K562 (cell line): ENCODE measurements around the gene CRYBG1. TPM values are rescaled to one million over a fixed set of nuclear protein-coding genes. Genes with fewer than 3 reads are reported as not detected.

Experiments
- ARID1B ChIP-seq: fragments of 450-650 bp; IDR thresholded peaks from 2 replicates; pipeline ENCODE4 v1.6.1; 2016; ENCODE audit warnings: antibody characterized with exemption, mild to moderate bottlenecking, inconsistent platforms
- ERF ChIP-seq: fragments of 450-650 bp; formaldehyde crosslinking; IDR thresholded peaks from 2 replicates; pipeline ENCODE4 v1.4.0; 2020; ENCODE audit warnings: mild to moderate bottlenecking, mixed read lengths
- FIP1L1 ChIP-seq: fragments of 200-400 bp; formaldehyde crosslinking; IDR thresholded peaks from 2 replicates; pipeline ENCODE4 v1.6.1; 2018; ENCODE audit warnings: mild to moderate bottlenecking, low read depth, low read length; ENCODE audit not compliant: poor library complexity, severe bottlenecking
- HDAC2 ChIP-seq: fragments of 450-650 bp; IDR thresholded peaks from 2 replicates; pipeline ENCODE4 v1.6.1; 2016; ENCODE audit warnings: mild to moderate bottlenecking
- HDAC8 ChIP-seq: fragments of 450-650 bp; IDR thresholded peaks from 2 replicates; pipeline ENCODE4 v1.6.1; 2016; ENCODE audit warnings: mild to moderate bottlenecking, missing genetic modification characterization, moderate library complexity, missing compliant biosample characterization
- HIVEP1 ChIP-seq: fragments of 250-450 bp; sonication (Bioruptor Pico); IDR thresholded peaks from 2 replicates; pipeline ENCODE4 v1.4.0; 2020; ENCODE audit warnings: mild to moderate bottlenecking
- KLF16 ChIP-seq: IDR thresholded peaks from 2 replicates; pipeline ENCODE4 v1.6.1; 2016; ENCODE audit warnings: antibody characterized with exemption
- MAFF ChIP-seq: IDR thresholded peaks from 2 replicates; pipeline ENCODE4 v1.6.1; 2012; ENCODE audit warnings: low read length, improper control_type of control experiment
- MBD2 ChIP-seq: sonication (generic); IDR thresholded peaks from 2 replicates; pipeline ENCODE4 v1.6.1; 2016; ENCODE audit warnings: low read depth, borderline replicate concordance
- NKRF ChIP-seq: fragments of 450-650 bp; IDR thresholded peaks from 2 replicates; pipeline ENCODE4 v1.6.1; 2016; ENCODE audit warnings: borderline replicate concordance
- PTTG1 ChIP-seq: fragments of 450-650 bp; IDR thresholded peaks from 2 replicates; pipeline ENCODE4 v1.6.1; 2016; ENCODE audit warnings: low read depth, mild to moderate bottlenecking, missing genetic modification characterization, missing compliant biosample characterization
- RBM34 ChIP-seq: fragments of 200-400 bp; formaldehyde crosslinking; IDR thresholded peaks from 2 replicates; pipeline ENCODE4 v1.6.1; 2018; ENCODE audit warnings: low read length, borderline replicate concordance; ENCODE audit not compliant: insufficient read depth
- SNIP1 ChIP-seq: fragments of 450-650 bp; IDR thresholded peaks from 2 replicates; pipeline ENCODE4 v1.7.1; 2017; ENCODE audit warnings: low read depth, mild to moderate bottlenecking
- TCF7 ChIP-seq: sonication (generic); IDR thresholded peaks from 2 replicates; pipeline ENCODE4 v1.6.1; 2016; ENCODE audit warnings: antibody characterized with exemption, borderline replicate concordance
- TFE3 ChIP-seq: fragments of 450-650 bp; formaldehyde crosslinking; IDR thresholded peaks from 2 replicates; pipeline ENCODE4 v1.4.0; 2020; ENCODE audit warnings: mild to moderate bottlenecking, mixed read lengths
- TSC22D4 ChIP-seq: fragments of 450-650 bp; IDR thresholded peaks from 2 replicates; pipeline ENCODE4 v1.6.1; 2016; ENCODE audit warnings: missing genetic modification characterization, missing biosample characterization, control low read depth
- U2AF1 ChIP-seq: fragments of 200-400 bp; formaldehyde crosslinking; optimal IDR thresholded peaks from 2 replicates; pipeline ENCODE3; 2017; ENCODE audit warnings: mild to moderate bottlenecking, low read depth, low read length, moderate library complexity
- XRCC4 ChIP-seq: IDR thresholded peaks from one replicate; pipeline ENCODE4 v1.6.1; 2011; ENCODE audit not compliant: insufficient read depth, insufficient read length; ENCODE audit errors: extremely low read depth
- ZC3H11A ChIP-seq: IDR thresholded peaks from 2 replicates; pipeline ENCODE4 v1.6.1; 2012; ENCODE audit warnings: low read depth, low read length, improper control_type of control experiment
- ZNF212 ChIP-seq: fragments of 450-650 bp; formaldehyde crosslinking; IDR thresholded peaks from 2 replicates; pipeline ENCODE4 v1.4.0; 2020; ENCODE audit warnings: mild to moderate bottlenecking
- ZNF586 ChIP-seq: fragments of 450-650 bp; formaldehyde crosslinking; conservative IDR thresholded peaks from 2 replicates; pipeline ENCODE4 v1.4.0; 2020; ENCODE audit warnings: mild to moderate bottlenecking, moderate library complexity
- polyA plus RNA-seq, 8 experiments: library from polyadenylated mRNA; depleted of rRNA in 4 of 8; stranded (reverse) in 5 of 8; unstranded in 3 of 8; fragments of >200 nt; fragmentation: Nextera tagmentation in 2 of 8; fragmentation: Illumina TruSeq in 1 of 8; extraction: Ambion mirVana in 2 of 8; extraction: Trizol in 1 of 8; gene quantifications; 2 replicates each; pipeline versions ENCODE4 v1.2.1 to v1.2.3, GENCODE V29; 2011 to 2014; ENCODE audit warnings: inconsistent platforms in 1 of 8, missing spikeins in 1 of 8
- total RNA-seq, 7 experiments: library from RNA; depleted of rRNA in 6 of 7; stranded (reverse); fragments of >200 nt in 6 of 7; fragmentation: Illumina TruSeq in 2 of 7; extraction: Trizol in 2 of 7; gene quantifications; 2 replicates each; pipeline versions ENCODE4 v1.2.1 to v1.2.3, GENCODE V29; 2011 to 2021; ENCODE audit warnings: low replicate concordance in 1 of 7
- TF ChIP-seq, protein P1 (sequence below): sonication (generic); formaldehyde crosslinking; IDR thresholded peaks from 2 replicates; pipeline ENCODE4 v1.8.0; 2023; ENCODE audit warnings: mild to moderate bottlenecking, missing genetic modification reagents
- TF ChIP-seq, protein P2 (sequence below): fragments of 200-800 bp; sonication (Bioruptor generic); IDR thresholded peaks from 2 replicates; pipeline ENCODE4 v1.6.1; 2017; ENCODE audit warnings: missing genetic modification characterization, missing compliant biosample characterization

Gene CRYBG1
- total and polyA plus RNA-seq, 9 of the 15 experiments (the other 6 are each of a cell fraction or from before 2014, with no cell fraction given), result 0.07 to 0.47 (median 0.11) TPM

DNA sequence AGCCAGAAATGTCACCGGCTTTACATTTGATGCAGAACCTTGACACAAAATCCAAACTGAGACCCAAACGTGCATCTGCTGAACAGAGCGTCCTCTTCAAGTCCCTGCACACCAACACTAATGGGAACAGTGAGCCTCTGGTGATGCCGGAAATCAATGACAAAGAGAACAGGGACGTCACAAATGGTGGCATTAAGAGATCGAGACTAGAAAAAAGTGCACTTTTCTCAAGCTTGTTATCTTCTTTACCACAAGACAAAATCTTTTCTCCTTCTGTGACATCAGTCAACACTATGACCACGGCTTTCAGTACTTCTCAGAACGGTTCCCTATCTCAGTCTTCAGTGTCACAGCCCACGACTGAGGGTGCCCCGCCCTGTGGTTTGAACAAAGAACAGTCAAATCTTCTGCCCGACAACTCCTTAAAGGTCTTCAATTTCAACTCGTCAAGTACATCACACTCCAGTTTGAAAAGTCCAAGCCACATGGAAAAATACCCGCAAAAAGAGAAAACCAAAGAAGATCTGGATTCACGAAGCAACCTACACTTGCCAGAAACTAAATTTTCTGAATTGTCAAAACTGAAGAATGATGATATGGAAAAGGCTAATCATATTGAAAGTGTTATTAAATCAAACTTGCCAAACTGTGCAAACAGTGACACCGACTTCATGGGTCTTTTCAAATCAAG, 160.3 kb downstream of the CRYBG1 start (continued):
- TF ChIP-seq TFE3, result no peak
- TF ChIP-seq XRCC4, result no peak
- no peak for TF ChIP-seq FIP1L1
- peak; percentile 95 for TF ChIP-seq KLF16
- TF ChIP-seq NKRF, result no peak
- TF ChIP-seq ERF (CRISPR knock-in tag), result no peak
- no peak for TF ChIP-seq HDAC8 (tag)
- TF ChIP-seq, protein P1, sequence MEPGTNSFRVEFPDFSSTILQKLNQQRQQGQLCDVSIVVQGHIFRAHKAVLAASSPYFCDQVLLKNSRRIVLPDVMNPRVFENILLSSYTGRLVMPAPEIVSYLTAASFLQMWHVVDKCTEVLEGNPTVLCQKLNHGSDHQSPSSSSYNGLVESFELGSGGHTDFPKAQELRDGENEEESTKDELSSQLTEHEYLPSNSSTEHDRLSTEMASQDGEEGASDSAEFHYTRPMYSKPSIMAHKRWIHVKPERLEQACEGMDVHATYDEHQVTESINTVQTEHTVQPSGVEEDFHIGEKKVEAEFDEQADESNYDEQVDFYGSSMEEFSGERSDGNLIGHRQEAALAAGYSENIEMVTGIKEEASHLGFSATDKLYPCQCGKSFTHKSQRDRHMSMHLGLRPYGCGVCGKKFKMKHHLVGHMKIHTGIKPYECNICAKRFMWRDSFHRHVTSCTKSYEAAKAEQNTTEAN, result no peak
- TF ChIP-seq, protein P2, sequence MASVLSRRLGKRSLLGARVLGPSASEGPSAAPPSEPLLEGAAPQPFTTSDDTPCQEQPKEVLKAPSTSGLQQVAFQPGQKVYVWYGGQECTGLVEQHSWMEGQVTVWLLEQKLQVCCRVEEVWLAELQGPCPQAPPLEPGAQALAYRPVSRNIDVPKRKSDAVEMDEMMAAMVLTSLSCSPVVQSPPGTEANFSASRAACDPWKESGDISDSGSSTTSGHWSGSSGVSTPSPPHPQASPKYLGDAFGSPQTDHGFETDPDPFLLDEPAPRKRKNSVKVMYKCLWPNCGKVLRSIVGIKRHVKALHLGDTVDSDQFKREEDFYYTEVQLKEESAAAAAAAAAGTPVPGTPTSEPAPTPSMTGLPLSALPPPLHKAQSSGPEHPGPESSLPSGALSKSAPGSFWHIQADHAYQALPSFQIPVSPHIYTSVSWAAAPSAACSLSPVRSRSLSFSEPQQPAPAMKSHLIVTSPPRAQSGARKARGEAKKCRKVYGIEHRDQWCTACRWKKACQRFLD (CRISPR knock-in tag), result peak; percentile 71; the same call in 1 of the 2 replicates
- TF ChIP-seq RBM34, result no peak
- TF ChIP-seq MBD2, result peak; percentile 50; the same call in 1 of the 2 replicates
- peak; percentile 97 for TF ChIP-seq ARID1B
- TF ChIP-seq U2AF1, result no peak
- TF ChIP-seq ZC3H11A, result no peak
- peak; percentile 61; the same call in 1 of the 2 replicates for TF ChIP-seq TCF7
- peak; percentile 100 for TF ChIP-seq HDAC2
- no peak for TF ChIP-seq ZNF212 (CRISPR knock-in tag)
- TF ChIP-seq PTTG1, result no peak
- TF ChIP-seq TSC22D4 (tag), result no peak
- no peak for TF ChIP-seq SNIP1
- TF ChIP-seq HIVEP1 (CRISPR knock-in tag), result no peak
- TF ChIP-seq ZNF586 (CRISPR knock-in tag), result no peak
- TF ChIP-seq MAFF, result peak; percentile 39; the same call in 1 of the 2 replicates
